ENCODE results near the gene FBXL19.

Gene FBXL19

DNA sequence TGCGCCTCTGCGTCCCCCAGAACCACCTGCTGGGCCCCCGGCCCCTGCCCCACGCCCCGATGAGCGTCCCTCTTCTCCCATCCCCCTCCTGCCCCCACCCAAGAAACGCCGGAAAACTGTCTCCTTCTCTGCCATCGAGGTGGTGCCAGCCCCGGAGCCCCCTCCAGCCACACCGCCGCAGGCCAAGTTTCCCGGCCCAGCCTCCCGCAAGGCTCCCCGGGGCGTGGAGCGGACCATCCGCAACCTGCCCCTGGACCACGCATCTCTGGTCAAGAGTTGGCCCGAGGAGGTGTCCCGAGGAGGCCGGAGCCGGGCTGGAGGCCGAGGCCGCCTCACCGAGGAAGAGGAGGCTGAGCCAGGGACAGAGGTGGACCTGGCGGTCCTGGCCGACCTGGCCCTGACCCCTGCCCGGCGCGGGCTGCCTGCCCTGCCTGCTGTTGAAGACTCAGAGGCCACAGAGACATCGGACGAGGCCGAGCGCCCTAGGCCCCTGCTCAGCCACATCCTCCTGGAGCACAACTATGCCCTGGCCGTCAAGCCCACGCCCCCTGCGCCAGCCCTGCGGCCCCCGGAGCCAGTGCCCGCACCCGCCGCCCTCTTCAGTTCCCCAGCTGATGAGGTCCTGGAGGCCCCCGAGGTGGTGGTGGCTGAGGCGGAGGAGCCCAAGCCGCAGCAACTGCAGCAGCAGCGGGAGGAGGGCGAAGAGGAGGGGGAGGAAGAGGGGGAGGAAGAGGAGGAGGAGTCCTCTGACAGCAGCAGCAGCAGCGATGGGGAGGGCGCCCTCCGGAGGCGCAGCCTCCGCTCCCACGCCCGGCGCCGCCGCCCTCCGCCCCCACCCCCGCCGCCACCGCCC is 56.0 kb downstream of the FBXL19 start:
- no peak overlapping the region for H3K4me3 ChIP-seq (replicated peaks; ENCODE audit: low read depth, low read length)
- TF ChIP-seq, protein P1, sequence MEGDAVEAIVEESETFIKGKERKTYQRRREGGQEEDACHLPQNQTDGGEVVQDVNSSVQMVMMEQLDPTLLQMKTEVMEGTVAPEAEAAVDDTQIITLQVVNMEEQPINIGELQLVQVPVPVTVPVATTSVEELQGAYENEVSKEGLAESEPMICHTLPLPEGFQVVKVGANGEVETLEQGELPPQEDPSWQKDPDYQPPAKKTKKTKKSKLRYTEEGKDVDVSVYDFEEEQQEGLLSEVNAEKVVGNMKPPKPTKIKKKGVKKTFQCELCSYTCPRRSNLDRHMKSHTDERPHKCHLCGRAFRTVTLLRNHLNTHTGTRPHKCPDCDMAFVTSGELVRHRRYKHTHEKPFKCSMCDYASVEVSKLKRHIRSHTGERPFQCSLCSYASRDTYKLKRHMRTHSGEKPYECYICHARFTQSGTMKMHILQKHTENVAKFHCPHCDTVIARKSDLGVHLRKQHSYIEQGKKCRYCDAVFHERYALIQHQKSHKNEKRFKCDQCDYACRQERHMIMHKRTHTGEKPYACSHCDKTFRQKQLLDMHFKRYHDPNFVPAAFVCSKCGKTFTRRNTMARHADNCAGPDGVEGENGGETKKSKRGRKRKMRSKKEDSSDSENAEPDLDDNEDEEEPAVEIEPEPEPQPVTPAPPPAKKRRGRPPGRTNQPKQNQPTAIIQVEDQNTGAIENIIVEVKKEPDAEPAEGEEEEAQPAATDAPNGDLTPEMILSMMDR (IDR thresholded peaks at IDR 0.05; ENCODE audit: low read length, missing control alignments), result no peak
- no peak for DNase-seq (ENCODE audit: low read depth)

DNA sequence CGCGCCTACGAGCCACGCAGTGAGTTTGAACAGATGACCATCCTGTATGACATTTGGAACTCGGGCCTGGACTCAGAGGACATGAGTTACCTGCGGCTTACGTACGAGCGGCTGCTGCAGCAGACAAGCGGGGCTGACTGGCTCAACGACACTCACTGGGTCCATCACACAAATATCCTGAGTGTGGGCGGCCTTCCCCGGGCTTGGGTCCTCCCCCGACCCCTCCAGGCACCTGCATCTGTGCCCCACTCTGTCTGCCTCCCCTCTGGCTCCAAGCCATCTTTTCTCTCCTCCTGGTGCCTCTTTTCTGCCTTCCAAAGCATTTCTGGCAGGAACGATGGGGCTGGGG is 56.6 kb downstream of the FBXL19 start:
- DNase-seq (ENCODE audit: low read depth), result no peak
- TF ChIP-seq, protein P1 (IDR thresholded peaks at IDR 0.05; ENCODE audit: low read length, missing control alignments), result no peak
- H3K4me3 ChIP-seq (replicated peaks; ENCODE audit: low read depth, low read length), result no peak overlapping the region

DNA sequence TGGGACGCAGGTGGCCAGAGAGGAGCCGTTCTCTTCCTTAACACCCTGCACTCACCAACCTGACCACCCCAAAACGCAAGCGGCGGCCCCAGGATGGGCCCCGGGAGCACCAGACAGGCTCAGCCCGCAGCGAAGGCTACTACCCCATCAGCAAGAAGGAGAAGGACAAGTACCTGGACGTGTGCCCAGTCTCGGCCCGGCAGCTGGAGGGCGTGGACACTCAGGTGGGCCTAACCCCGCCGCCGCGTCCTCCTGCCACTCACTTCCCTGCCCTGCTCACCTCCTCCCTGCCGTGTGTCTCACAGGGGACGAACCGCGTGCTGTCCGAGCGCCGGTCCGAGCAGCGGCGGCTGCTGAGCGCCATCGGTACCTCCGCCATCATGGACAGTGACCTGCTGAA is 57.1 kb downstream of the FBXL19 start:
- TF ChIP-seq, protein P1 (IDR thresholded peaks at IDR 0.05; ENCODE audit: low read length, missing control alignments), result no peak
- DNase-seq (ENCODE audit: low read depth), result no peak
- H3K4me3 ChIP-seq (replicated peaks; ENCODE audit: low read depth, low read length), result no peak overlapping the region

DNA sequence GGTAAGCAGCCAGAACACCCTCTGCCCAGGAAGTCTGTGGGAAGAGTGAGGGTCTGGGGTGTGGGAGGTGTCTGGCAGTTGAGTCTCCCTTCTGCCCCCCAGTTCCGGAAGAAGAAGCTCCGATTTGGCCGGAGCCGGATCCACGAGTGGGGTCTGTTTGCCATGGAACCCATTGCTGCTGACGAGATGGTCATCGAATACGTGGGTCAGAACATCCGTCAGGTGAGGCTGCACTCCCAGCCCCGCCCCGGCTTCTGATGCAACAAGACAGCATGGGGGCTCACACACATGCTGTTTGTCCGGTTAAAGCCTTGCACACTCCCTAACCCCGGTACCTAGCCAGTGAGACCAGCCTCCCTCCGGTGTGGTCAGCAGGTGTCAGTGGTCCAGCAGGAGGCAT is 57.6 kb downstream of the FBXL19 start:
- TF ChIP-seq, protein P1 (IDR thresholded peaks at IDR 0.05; ENCODE audit: low read length, missing control alignments), result no peak
- no peak for DNase-seq (ENCODE audit: low read depth)
- no peak overlapping the region for H3K4me3 ChIP-seq (replicated peaks; ENCODE audit: low read depth, low read length)

DNA sequence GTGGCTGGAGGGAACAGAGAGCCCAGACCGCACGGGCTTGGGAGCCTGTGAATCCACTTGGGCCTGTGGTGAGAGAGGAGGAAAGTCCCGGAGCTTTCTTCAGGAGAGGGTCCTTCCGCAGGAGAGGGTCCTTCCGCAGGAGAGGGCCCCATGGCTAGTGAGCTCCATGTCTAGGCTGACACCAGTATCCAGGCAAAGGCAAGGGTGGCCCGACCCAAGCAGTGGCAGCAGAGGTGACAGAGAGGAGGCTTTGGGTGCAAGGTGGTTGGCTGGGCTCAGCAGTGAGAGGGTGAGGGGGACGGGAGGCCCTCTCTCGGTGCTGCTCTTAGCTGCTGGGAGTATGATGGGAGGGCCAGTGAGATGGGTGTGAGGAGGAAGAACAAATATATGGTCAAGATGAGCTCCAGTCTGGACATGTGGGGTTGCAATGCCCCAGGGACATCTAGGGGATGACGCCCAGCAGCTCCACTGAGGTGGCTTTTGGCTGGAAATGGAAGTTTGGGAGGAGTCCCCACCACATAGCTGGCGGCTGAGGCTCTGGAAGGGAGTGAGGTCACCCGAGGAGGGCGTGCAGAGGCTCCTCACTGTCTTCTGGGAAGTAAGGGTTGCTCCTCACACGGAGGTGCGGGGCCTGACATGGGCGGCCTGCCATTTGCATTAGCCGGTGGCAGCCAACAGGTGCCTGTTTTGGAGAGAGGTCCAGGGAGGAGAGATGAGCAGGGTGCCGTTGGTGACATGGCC is 59.3 kb downstream of the FBXL19 start:
- H3K4me3 ChIP-seq (replicated peaks; ENCODE audit: low read depth, low read length), result no peak overlapping the region

DNA sequence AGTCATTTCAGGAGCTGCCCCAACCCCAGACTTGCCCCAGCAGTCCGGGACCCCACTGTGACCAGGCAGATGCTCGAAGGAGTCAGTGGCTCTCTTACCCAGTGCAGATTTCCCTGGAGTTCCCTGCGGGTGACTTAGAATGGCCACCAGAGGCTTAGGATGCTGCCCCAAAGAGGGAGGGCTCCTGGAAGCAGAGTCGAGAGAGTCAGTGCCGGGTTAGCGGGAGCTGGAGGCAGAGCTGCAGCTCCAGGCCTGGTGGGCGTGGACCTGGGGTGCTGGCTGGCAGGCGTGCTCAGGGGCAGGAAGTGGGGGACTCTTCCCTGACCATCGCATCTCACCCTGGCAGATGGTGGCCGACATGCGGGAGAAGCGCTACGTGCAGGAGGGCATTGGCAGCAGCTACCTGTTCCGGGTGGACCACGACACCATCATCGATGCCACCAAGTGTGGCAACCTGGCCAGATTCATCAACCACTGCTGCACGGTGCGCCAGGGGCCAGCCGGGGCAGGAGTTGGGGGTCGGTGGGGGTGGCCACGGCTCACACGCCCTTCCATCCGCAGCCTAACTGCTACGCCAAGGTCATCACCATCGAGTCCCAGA is 60.0 kb downstream of the FBXL19 start:
- no peak for DNase-seq (ENCODE audit: low read depth)
- TF ChIP-seq, protein P1 (IDR thresholded peaks at IDR 0.05; ENCODE audit: low read length, missing control alignments), result no peak
- no peak overlapping the region for H3K4me3 ChIP-seq (replicated peaks; ENCODE audit: low read depth, low read length)

More for the DNA sequence above, 59.3 kb downstream of the FBXL19 start:
- no peak for DNase-seq (ENCODE audit: low read depth)
- TF ChIP-seq, protein P1 (IDR thresholded peaks at IDR 0.05; ENCODE audit: low read length, missing control alignments), result no peak
